GM12878 (cell line): ENCODE measurements around the gene ITPR2. TPM values are rescaled to one million over a fixed set of nuclear protein-coding genes. Genes with fewer than 3 reads are reported as not detected.

Experiments used
- ATF2 ChIP-seq: IDR thresholded peaks from 2 replicates; pipeline ENCODE4 v1.6.1; 2012; ENCODE audit warnings: low read length, inconsistent platforms
- ATF3 ChIP-seq: IDR thresholded peaks from 2 replicates; pipeline ENCODE4 v1.6.1; 2011; ENCODE audit warnings: low read depth, mild to moderate bottlenecking, low read length, moderate library complexity, borderline replicate concordance; ENCODE audit errors: extremely low read depth
- BHLHE40 ChIP-seq, 2 experiments: fragments of 450-650 bp in 1 of 2; IDR thresholded peaks; 2 replicates each; pipeline ENCODE4 v1.6.1; 2011 to 2017; ENCODE audit warnings: low read depth in 2 of 2, borderline replicate concordance in 1 of 2, improper control_type of control experiment in 1 of 2, low read length in 1 of 2, mild to moderate bottlenecking in 1 of 2
- DPF2 ChIP-seq: fragments of 450-650 bp; IDR thresholded peaks from 2 replicates; pipeline ENCODE4 v1.6.1; 2017; ENCODE audit warnings: mild to moderate bottlenecking
- ETV6 ChIP-seq, 2 experiments: fragments of 450-650 bp in 1 of 2; IDR thresholded peaks in 1 of 2; conservative IDR thresholded peaks in 1 of 2; 2 replicates each; pipeline ENCODE4 v1.6.1; 2014; ENCODE audit warnings: antibody characterized with exemption in 1 of 2, borderline replicate concordance in 1 of 2, low read depth in 1 of 2, mild to moderate bottlenecking in 1 of 2, moderate library complexity in 1 of 2
- FOS ChIP-seq: IDR thresholded peaks from 3 replicates; pipeline ENCODE4 v1.6.1; 2011; ENCODE audit warnings: borderline replicate concordance; ENCODE audit not compliant: insufficient read length; ENCODE audit errors: extremely low read depth
- HCFC1 ChIP-seq: fragments of 150-350 bp; IDR thresholded peaks from 2 replicates; pipeline ENCODE4 v1.6.1; 2014; ENCODE audit warnings: low read length
- IRF4 ChIP-seq: IDR thresholded peaks from 2 replicates; pipeline ENCODE4 v1.6.1; 2011; ENCODE audit warnings: low read depth, low read length
- JUNB ChIP-seq: IDR thresholded peaks from 2 replicates; pipeline ENCODE4 v1.6.1; 2016; ENCODE audit warnings: antibody characterized with exemption, mild to moderate bottlenecking
- KLF5 ChIP-seq: fragments of 450-650 bp; IDR thresholded peaks from 2 replicates; pipeline ENCODE4 v1.6.1; 2014; ENCODE audit warnings: mild to moderate bottlenecking; ENCODE audit not compliant: partially characterized antibody
- MTA2 ChIP-seq: fragments of 450-650 bp; IDR thresholded peaks from 2 replicates; pipeline ENCODE4 v1.6.1; 2016; ENCODE audit warnings: low read depth, mild to moderate bottlenecking, moderate library complexity
- MTA3 ChIP-seq: IDR thresholded peaks from 2 replicates; pipeline ENCODE4 v1.6.1; 2012; ENCODE audit warnings: low read length, inconsistent platforms, borderline replicate concordance
- NFYB ChIP-seq: IDR thresholded peaks from 2 replicates; pipeline ENCODE4 v1.6.1; 2011; ENCODE audit warnings: low read depth, mild to moderate bottlenecking, low read length, improper control_type of control experiment, moderate library complexity; ENCODE audit not compliant: insufficient read depth
- PAX5 ChIP-seq: IDR thresholded peaks from 2 replicates; pipeline ENCODE4 v1.6.1; 2011; ENCODE audit warnings: low read depth, low read length, borderline replicate concordance
- PBX3 ChIP-seq: IDR thresholded peaks from 2 replicates; pipeline ENCODE4 v1.6.1; 2011; ENCODE audit warnings: mild to moderate bottlenecking, low read depth, low read length, moderate library complexity; ENCODE audit not compliant: insufficient replicate concordance
- RAD21 ChIP-seq: IDR thresholded peaks from 2 replicates; pipeline ENCODE4 v1.6.1; 2011; ENCODE audit warnings: mild to moderate bottlenecking, low read depth, low read length, moderate library complexity; ENCODE audit not compliant: insufficient read depth
- SMAD5 ChIP-seq: IDR thresholded peaks from 2 replicates; pipeline ENCODE4 v1.6.1; 2016; ENCODE audit warnings: antibody characterized with exemption, low read depth
- SP1 ChIP-seq: IDR thresholded peaks from one replicate; pipeline ENCODE4 v1.6.1; 2011; ENCODE audit warnings: low read depth, low read length
- STAT3 ChIP-seq: IDR thresholded peaks from 2 replicates; pipeline ENCODE4 v1.6.1; 2011; ENCODE audit warnings: low read depth, low read length, improper control_type of control experiment
- ZBTB11 ChIP-seq: fragments of 450-650 bp; formaldehyde crosslinking; IDR thresholded peaks from 2 replicates; pipeline ENCODE4 v1.5.0; 2022; ENCODE audit warnings: mild to moderate bottlenecking, missing genetic modification characterization
- ZNF217 ChIP-seq: fragments of 450-650 bp; IDR thresholded peaks from 2 replicates; pipeline ENCODE4 v1.6.1; 2017; ENCODE audit warnings: antibody characterized with exemption, mild to moderate bottlenecking
- ZNF274 ChIP-seq: IDR thresholded peaks from one replicate; pipeline ENCODE4 v1.8.0; 2011; ENCODE audit not compliant: insufficient read length, insufficient read depth
- polyA plus RNA-seq, 11 experiments: library from polyadenylated mRNA; depleted of rRNA in 4 of 11; unstranded in 6 of 11; stranded (reverse) in 5 of 11; fragments of >200 nt; fragmentation: Nextera tagmentation in 4 of 11; fragmentation: Illumina TruSeq in 1 of 11; extraction: Ambion mirVana in 4 of 11; extraction: Trizol in 1 of 11; gene quantifications; 1 replicate in 1 of 11; 2 replicates in 10 of 11; pipeline versions ENCODE4 v1.2.1 to v1.2.3, GENCODE V29; 2011 to 2016; ENCODE audit warnings: inconsistent platforms in 2 of 11, missing spikeins in 2 of 11, low read depth in 1 of 11
- total RNA-seq, 4 experiments: library from RNA; depleted of rRNA in 3 of 4; stranded (reverse); fragments of >200 nt in 3 of 4; fragmentation: Illumina TruSeq in 1 of 4; extraction: Trizol in 1 of 4; gene quantifications; 2 replicates each; pipeline versions ENCODE4 v1.2.1 to v1.2.3, GENCODE V29; 2013 to 2021

Gene ITPR2
- total and polyA plus RNA-seq, 10 of the 15 experiments (the other 5 are each of a cell fraction or from before 2014, with no cell fraction given), result 7.5 to 76.2 (median 47.1) TPM

GRCh38 chr12:26831951-26832821 is 808 bp downstream of the ITPR2 start (continued):
- TF ChIP-seq FOS, result no peak
- no peak for TF ChIP-seq ZNF274
- no peak for TF ChIP-seq JUNB
- no peak for TF ChIP-seq ATF2
- no peak for TF ChIP-seq PAX5
- TF ChIP-seq MTA3, result no peak; the same call in 1 of the 2 replicates
- 0 out of 4 replicates have a peak, but pooled peaks of 1 of the 2 experiments have one; percentile 10 for TF ChIP-seq ETV6 (conservative IDR thresholded peaks at IDR 0.05 in 1 of 2, IDR thresholded peaks at IDR 0.05 in 1 of 2; ENCODE audit: borderline replicate concordance in 1 of 2, low read depth in 1 of 2)
- TF ChIP-seq PBX3, result no peak
- no peak for TF ChIP-seq NFYB
- no peak for TF ChIP-seq SMAD5
- no peak for TF ChIP-seq RAD21
- 0 out of 2 replicates have a peak, but pooled peaks have one; percentile 30 for TF ChIP-seq IRF4
- no peak for TF ChIP-seq HCFC1
- TF ChIP-seq KLF5, result no peak
- TF ChIP-seq MTA2, result no peak
- TF ChIP-seq ATF3, result no peak
- no peak for TF ChIP-seq BHLHE40 (IDR thresholded peaks at IDR 0.05; ENCODE audit: borderline replicate concordance in 1 of 2, low read depth in 2 of 2, low read length in 1 of 2)
- no peak for TF ChIP-seq SP1
- no peak for TF ChIP-seq ZBTB11
- 0 out of 2 replicates have a peak, but pooled peaks have one; percentile 57 for TF ChIP-seq DPF2
- no peak for TF ChIP-seq STAT3
- TF ChIP-seq ZNF217, result no peak
